Esophagus squamous epithelium (tissue), 5 donors: ENCODE measurements around the gene LPP. TPM values are rescaled to one million over a fixed set of nuclear protein-coding genes. Genes with fewer than 3 reads are reported as not detected.

Source experiments
- DNase-seq: peaks from one replicate; lab custom pipeline; 2025; lab: John Stamatoyannopoulos, UW
- H3K27ac ChIP-seq, 4 donors: fragments of 200-600 bp; sonication (generic); one replicate each; pipeline ENCODE4 v1.5.1; 2016 to 2019; ENCODE audit warnings: mild to moderate bottlenecking in 1 of 4
- H3K27me3 ChIP-seq, 4 donors: fragments of 200-600 bp; sonication (generic); 1 replicate in 3 of 4; 2 replicates in 1 of 4; pipeline versions ENCODE4 v1.5.1 to v1.6.0; 2017 to 2021; ENCODE audit warnings: antibody characterized with exemption in 1 of 4
- H3K36me3 ChIP-seq, 3 donors: fragments of 200-600 bp; sonication (generic); one replicate each; pipeline ENCODE4 v1.5.1; 2016 to 2019
- H3K4me1 ChIP-seq, 3 donors: fragments of 200-600 bp; sonication (generic); one replicate each; pipeline ENCODE4 v1.5.1; 2017 to 2019
- H3K4me3 ChIP-seq, 4 donors: fragments of 200-600 bp; sonication (generic); 1 replicate in 3 of 4; 2 replicates in 1 of 4; pipeline ENCODE4 v1.5.1; 2016 to 2019; ENCODE audit warnings: mild to moderate bottlenecking in 2 of 4, moderate library complexity in 1 of 4
- H3K9me3 ChIP-seq, 3 donors: fragments of 200-600 bp; sonication (generic); one replicate each; pipeline ENCODE4 v1.5.1; 2016 to 2019
- POLR2A ChIP-seq, 4 donors: fragments of 450-650 bp; IDR thresholded peaks; one replicate each; pipeline ENCODE4 v1.6.1; 2017; ENCODE audit warnings: antibody characterized with exemption in 4 of 4, mild to moderate bottlenecking in 4 of 4, moderate library complexity in 3 of 4
- WGBS, 2 donors: methylation state at CpG; one replicate each; pipeline ENCODE4 v1.1.5; 2018; 5-methylcytosine and 5-hydroxymethylcytosine counted together
- intact Hi-C: fragments of 100-400 bp; cut with DNase I; formaldehyde crosslinking; loops from one replicate; pipeline ENCODE4 v1.15.0; 2022
- total RNA-seq, 4 donors: library from RNA; depleted of rRNA; stranded (reverse); fragments of >200 nt; gene quantifications; one replicate each; pipeline ENCODE4 v1.1.0, GENCODE V29; 2016
- TF ChIP-seq, protein P1 (sequence below), 6 experiments: fragments of 450-650 bp in 4 of 6; fragments of 200-600 bp in 2 of 6; sonication (generic) in 2 of 6; IDR thresholded peaks; one replicate each; pipeline ENCODE4 v1.5.1; 2016 to 2019; ENCODE audit warnings: antibody characterized with exemption in 6 of 6, mild to moderate bottlenecking in 4 of 6, moderate library complexity in 4 of 6
- donor health status: DM: yes; HTN: yes; CAD: no.

The LPP gene
- total RNA-seq, 4 donors from 2014 or later: 41.4 to 369 (median 97.3) TPM

DNA sequence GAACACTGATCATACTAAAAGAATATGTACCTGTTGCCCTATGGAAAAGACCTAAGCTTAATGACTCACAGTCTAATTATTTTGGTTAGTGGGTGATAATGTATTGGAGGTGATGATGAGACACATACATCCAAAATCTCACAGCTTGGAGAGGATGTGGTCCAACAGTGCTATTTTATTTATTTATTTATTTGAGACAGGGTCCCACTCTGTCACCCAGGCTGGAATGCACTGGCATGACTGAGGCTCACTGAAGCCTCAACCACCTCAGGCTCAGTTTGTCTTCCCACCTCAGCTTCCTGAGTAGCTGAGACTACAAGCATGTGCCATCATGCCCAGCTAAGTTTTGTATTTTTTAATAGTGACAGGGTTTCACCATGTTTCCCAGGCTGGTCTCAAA is 35.0 kb downstream of the LPP start:
- Histone ChIP-seq H3K9me3 (no peaks in the 10 kb centered on the region), H3K4me1 (peaks cover 0 to 51% (median 14%) of the 10 kb centered on the region in 3 donors), H3K36me3 (peaks cover 0 to 27% (median 0%) of the 10 kb centered on the region in 3 donors), H3K27me3 (no peaks in the 10 kb centered on the region), H3K27ac (peak overlapping the region in 3 of 4 donors; percentile 2 to 25 (median 13)), H3K4me3 (no peak overlapping the region)
- TF ChIP-seq, protein P1, sequence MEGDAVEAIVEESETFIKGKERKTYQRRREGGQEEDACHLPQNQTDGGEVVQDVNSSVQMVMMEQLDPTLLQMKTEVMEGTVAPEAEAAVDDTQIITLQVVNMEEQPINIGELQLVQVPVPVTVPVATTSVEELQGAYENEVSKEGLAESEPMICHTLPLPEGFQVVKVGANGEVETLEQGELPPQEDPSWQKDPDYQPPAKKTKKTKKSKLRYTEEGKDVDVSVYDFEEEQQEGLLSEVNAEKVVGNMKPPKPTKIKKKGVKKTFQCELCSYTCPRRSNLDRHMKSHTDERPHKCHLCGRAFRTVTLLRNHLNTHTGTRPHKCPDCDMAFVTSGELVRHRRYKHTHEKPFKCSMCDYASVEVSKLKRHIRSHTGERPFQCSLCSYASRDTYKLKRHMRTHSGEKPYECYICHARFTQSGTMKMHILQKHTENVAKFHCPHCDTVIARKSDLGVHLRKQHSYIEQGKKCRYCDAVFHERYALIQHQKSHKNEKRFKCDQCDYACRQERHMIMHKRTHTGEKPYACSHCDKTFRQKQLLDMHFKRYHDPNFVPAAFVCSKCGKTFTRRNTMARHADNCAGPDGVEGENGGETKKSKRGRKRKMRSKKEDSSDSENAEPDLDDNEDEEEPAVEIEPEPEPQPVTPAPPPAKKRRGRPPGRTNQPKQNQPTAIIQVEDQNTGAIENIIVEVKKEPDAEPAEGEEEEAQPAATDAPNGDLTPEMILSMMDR (IDR thresholded peaks at IDR 0.05): no peak
- no peak for TF ChIP-seq POLR2A (IDR thresholded peaks at IDR 0.05)
- intact Hi-C loops: no loop called here
- no peak for DNase-seq

DNA sequence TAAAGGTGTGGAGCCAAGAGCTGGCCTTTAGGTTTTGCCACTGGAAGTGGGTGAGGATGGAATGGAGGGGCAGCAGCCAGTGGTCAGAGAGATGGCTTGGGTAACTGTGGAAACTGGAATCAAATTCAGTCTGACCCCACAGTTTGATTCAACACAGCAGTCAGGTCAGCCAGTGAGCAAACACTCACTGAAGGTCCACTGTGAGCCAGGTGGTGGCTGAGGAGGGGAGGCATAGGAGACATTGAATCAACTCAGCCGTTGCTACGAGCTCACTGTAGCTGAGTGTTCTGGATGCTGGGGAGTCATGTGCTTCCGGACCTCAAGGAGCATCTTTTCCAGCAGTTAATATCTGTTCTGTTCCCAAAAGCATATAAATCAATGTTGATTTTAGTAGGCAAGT is 37.5 kb downstream of the LPP start:
- Histone ChIP-seq H3K27ac (no peak overlapping the region), H3K9me3 (no peaks in the 10 kb centered on the region), H3K4me1 (peaks cover 0 to 31% (median 3%) of the 10 kb centered on the region in 3 donors), H3K4me3 (no peak overlapping the region), H3K36me3 (peaks cover 0 to 27% (median 0%) of the 10 kb centered on the region in 3 donors), H3K27me3 (no peaks in the 10 kb centered on the region)
- intact Hi-C loops: no loop called here
- TF ChIP-seq POLR2A (IDR thresholded peaks at IDR 0.05): no peak
- TF ChIP-seq, protein P1 (IDR thresholded peaks at IDR 0.05): no peak
- 89 to 100% methylated on average over 2 to 3 of the region's 3 CpGs for WGBS, 2 donors
- no peak for DNase-seq

DNA sequence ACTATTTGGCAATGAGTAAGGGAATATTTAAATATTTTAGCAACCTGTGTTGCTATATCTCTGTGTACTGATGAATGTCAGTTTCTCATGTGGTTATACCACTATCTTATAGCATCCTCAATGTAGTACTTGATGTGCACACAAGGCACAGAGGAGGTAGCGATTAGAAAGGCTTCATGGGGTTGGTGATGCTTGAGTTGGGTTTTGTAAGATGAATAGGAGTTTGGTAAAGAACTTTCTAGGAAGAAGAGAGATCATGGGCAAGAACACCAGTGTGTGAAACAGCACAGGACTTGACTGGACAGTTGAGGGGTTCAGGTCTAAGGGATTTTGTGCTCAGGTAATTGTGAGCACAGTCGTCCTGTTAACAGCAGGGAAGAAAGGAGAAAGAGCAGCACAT is 38.1 kb downstream of the LPP start:
- H3K9me3 ChIP-seq: no peaks in the 10 kb centered on the region
- no peak overlapping the region for H3K4me3 ChIP-seq
- no peaks in the 10 kb centered on the region for H3K27me3 ChIP-seq
- intact Hi-C loops: no loop called here
- peaks cover 0 to 28% (median 0%) of the 10 kb centered on the region in 3 donors for H3K36me3 ChIP-seq
- 97 to 100% methylated on average over 2 of the region's 2 CpGs for WGBS, 2 donors
- peaks cover 0 to 29% (median 3%) of the 10 kb centered on the region in 3 donors for H3K4me1 ChIP-seq
- no peak for DNase-seq
- TF ChIP-seq POLR2A (IDR thresholded peaks at IDR 0.05): no peak
- TF ChIP-seq, protein P1 (IDR thresholded peaks at IDR 0.05): no peak
- no peak overlapping the region for H3K27ac ChIP-seq

DNA sequence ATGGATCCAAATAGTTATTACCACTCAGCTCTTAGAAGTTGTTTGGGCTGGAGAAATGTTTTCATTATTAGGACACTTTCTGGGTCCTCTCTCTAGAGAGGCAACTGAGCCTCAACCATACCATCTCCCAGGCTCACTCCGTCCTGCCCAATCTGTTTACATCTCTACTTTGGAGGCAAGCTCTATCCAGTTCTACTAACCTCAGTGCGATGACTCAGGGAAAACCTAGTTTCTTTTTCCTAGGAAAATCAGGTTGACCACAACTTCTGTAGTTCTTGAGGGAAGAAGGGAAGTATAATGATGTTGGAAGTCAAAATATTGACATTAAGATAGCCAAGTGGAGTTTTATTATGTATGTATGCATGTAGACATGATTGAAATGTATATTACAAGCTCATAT is 40.4 kb downstream of the LPP start:
- no peaks in the 10 kb centered on the region for H3K9me3 ChIP-seq
- 83 to 85% methylated on average over 2 of the region's 2 CpGs for WGBS, 2 donors
- no peak overlapping the region for H3K4me3 ChIP-seq
- peaks cover 0 to 44% (median 0%) of the 10 kb centered on the region in 3 donors for H3K36me3 ChIP-seq
- peaks cover 0 to 18% (median 0%) of the 10 kb centered on the region in 3 donors for H3K4me1 ChIP-seq
- H3K27me3 ChIP-seq: no peaks in the 10 kb centered on the region
- intact Hi-C loops: no loop called here
- DNase-seq: no peak
- H3K27ac ChIP-seq: no peak overlapping the region
- TF ChIP-seq POLR2A (IDR thresholded peaks at IDR 0.05): no peak
- TF ChIP-seq, protein P1 (IDR thresholded peaks at IDR 0.05): no peak

DNA sequence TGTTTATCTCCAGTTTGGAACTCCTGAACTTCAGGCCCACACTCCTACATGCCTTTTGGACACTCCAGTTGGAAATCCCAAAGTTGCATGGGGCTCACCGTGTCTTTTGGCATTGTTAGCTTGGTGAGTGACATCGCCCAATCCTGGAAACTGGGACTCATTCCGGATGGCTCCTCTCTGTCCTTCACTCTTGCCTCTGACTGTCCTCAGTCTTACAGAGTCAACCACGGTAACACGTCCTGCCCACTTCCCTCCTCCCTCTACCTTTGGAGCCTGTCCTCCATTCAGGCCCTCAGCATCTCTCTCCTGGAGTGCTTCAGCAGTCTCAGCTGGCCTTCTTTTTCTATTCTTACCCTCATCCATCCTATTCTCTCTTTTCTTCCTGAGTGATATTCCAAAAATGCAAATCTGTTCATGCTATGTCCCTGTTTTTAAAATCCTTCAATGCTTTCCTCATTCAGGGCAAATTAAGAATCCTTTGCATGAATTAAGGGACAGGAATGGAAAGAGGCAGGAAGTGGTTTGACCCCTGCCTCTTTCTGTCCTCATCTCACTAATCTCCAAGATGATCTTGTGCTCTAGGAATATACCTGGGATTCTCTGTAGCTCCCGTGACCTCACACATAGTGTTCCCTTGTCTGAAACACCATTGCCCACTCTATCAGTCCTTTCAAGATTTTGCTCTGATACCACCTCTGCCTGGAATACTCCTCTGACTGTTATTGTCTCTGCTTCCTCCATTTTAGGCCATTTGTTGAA is 42.5 kb downstream of the LPP start:
- no peak for TF ChIP-seq POLR2A (IDR thresholded peaks at IDR 0.05)
- TF ChIP-seq, protein P1 (IDR thresholded peaks at IDR 0.05): no peak
- H3K4me3 ChIP-seq: no peak overlapping the region
- WGBS, 2 donors: 86 to 90% methylated on average over 6 of the region's 6 CpGs
- intact Hi-C loops: no loop called here
- no peaks in the 10 kb centered on the region for H3K27me3 ChIP-seq
- H3K9me3 ChIP-seq: no peaks in the 10 kb centered on the region
- no peak overlapping the region for H3K27ac ChIP-seq
- DNase-seq: no peak
- peaks cover 0 to 14% (median 0%) of the 10 kb centered on the region in 3 donors for H3K4me1 ChIP-seq
- H3K36me3 ChIP-seq: peaks cover 0 to 40% (median 0%) of the 10 kb centered on the region in 3 donors
